GM12878 (cell line): ENCODE results near the gene HEG1. TPM values are rescaled to one million over a fixed set of nuclear protein-coding genes. Genes with fewer than 3 reads are reported as not detected.

Source experiments
- ATAC-seq: fragments of 200-7000 bp; cut with Tn5 transposase; 3 replicates; pipeline ENCODE4 v1.9.1; 2020; ENCODE audit warnings: mild to moderate bottlenecking, moderate library complexity
- BruUV-seq: library from RNA; stranded (reverse); fragments of 400-500 nt; replicated peaks from 2 replicates; lab custom pipeline; 2021; lab: Mats Ljungman, UMichigan
- CTCF ChIA-PET: fragments of 300-600 bp; sonication (Branson Sonifier 250); formaldehyde crosslinking; extraction: SDS; loops from one replicate; lab custom pipeline; 2021; ENCODE audit warnings: inconsistent platforms; lab: Yijun Ruan, JAX
- POLR2A ChIA-PET: fragments of 350-600 bp; formaldehyde crosslinking; extraction: SDS; loops from one replicate; lab custom pipeline; 2021; ENCODE audit warnings: inconsistent platforms; lab: Charles Lee
- RAD21 ChIA-PET: fragments of 300-600 bp; sonication (Branson Sonifier 250); formaldehyde crosslinking; loops from one replicate; lab custom pipeline; 2023; ENCODE audit warnings: antibody characterized with exemption; ENCODE audit not compliant: unreplicated experiment; lab: Charles Lee
- SMC1A ChIA-PET: fragments of 300-600 bp; sonication (Branson Sonifier 250); formaldehyde crosslinking; loops from one replicate; lab custom pipeline; 2023; ENCODE audit not compliant: unreplicated experiment, uncharacterized antibody; lab: Charles Lee
- DNase-seq: peaks from one replicate; pipeline ENCODE4 v3.0.0-alpha.2; 2011; ENCODE audit warnings: low read depth, low spot score
- FAIRE-seq: peaks from 3 replicates; lab custom pipeline; 2011; peaks lifted over from hg19 to GRCh38; lab: Jason Lieb, UNC
- H2AFZ ChIP-seq: 2 replicates; pipeline ENCODE4 v1.6.0; 2011; ENCODE audit warnings: low read depth, low read length, control low read depth; ENCODE audit not compliant: control insufficient read depth
- H3K27ac ChIP-seq: 2 replicates; pipeline ENCODE4 v1.5.1; 2011; ENCODE audit warnings: control low read depth; ENCODE audit not compliant: control insufficient read depth, insufficient read depth
- H3K27me3 ChIP-seq, 2 experiments: replicated peaks in 1 of 2; 2 replicates each; pipeline versions ENCODE4 v1.6.0 to v1.6.1; 2011; ENCODE audit warnings: low read length in 1 of 2; ENCODE audit not compliant: control insufficient read depth in 2 of 2, insufficient read depth in 2 of 2
- H3K36me3 ChIP-seq, 2 experiments: 2 replicates each; pipeline ENCODE4 v1.5.1; 2011; ENCODE audit warnings: low read length in 1 of 2; ENCODE audit not compliant: control insufficient read depth in 2 of 2, insufficient read depth in 2 of 2
- H3K4me1 ChIP-seq: 2 replicates; pipeline ENCODE4 v1.6.1; 2011; ENCODE audit warnings: mild to moderate bottlenecking, low read length, moderate library complexity, mixed read lengths; ENCODE audit not compliant: control insufficient read depth, insufficient read depth
- H3K4me2 ChIP-seq: 2 replicates; pipeline ENCODE4 v1.6.0; 2011; ENCODE audit warnings: control low read depth; ENCODE audit not compliant: control insufficient read depth, insufficient read depth
- H3K4me3 ChIP-seq: fragments of 200-600 bp; sonication (generic); 2 replicates; pipeline ENCODE4 v1.5.1; 2016
- H3K79me2 ChIP-seq: 2 replicates; pipeline ENCODE4 v1.6.0; 2011; ENCODE audit warnings: low read length; ENCODE audit not compliant: control insufficient read depth, insufficient read depth
- H3K9ac ChIP-seq: 2 replicates; pipeline ENCODE4 v1.8.0; 2011; ENCODE audit warnings: low read length, control low read depth, mixed read lengths; ENCODE audit not compliant: control insufficient read depth, insufficient read depth
- H3K9me3 ChIP-seq: replicated peaks from 3 replicates; pipeline ENCODE4 v1.5.1; 2011; ENCODE audit warnings: mild to moderate bottlenecking, low read length; ENCODE audit not compliant: control insufficient read depth, insufficient read depth
- H4K20me1 ChIP-seq: 2 replicates; pipeline ENCODE4 v1.6.0; 2011; ENCODE audit not compliant: control insufficient read depth, insufficient read depth
- ATF3 ChIP-seq: IDR thresholded peaks from 2 replicates; pipeline ENCODE4 v1.6.1; 2011; ENCODE audit warnings: low read depth, mild to moderate bottlenecking, low read length, moderate library complexity, borderline replicate concordance; ENCODE audit errors: extremely low read depth
- CHD2 ChIP-seq: IDR thresholded peaks from 2 replicates; pipeline ENCODE4 v1.6.1; 2011; ENCODE audit warnings: low read depth, low read length, improper control_type of control experiment, borderline replicate concordance
- ELK1 ChIP-seq: IDR thresholded peaks from 2 replicates; pipeline ENCODE4 v1.6.1; 2012; ENCODE audit warnings: low read depth, low read length, improper control_type of control experiment
- FOXM1 ChIP-seq: IDR thresholded peaks from 2 replicates; pipeline ENCODE4 v1.6.1; 2012; ENCODE audit warnings: low read depth, mild to moderate bottlenecking, inconsistent platforms, low read length, moderate library complexity
- KDM1A ChIP-seq: fragments of 200-600 bp; sonication (generic); IDR thresholded peaks from 2 replicates; pipeline ENCODE4 v1.6.1; 2016; ENCODE audit warnings: borderline replicate concordance
- PBX3 ChIP-seq: IDR thresholded peaks from 2 replicates; pipeline ENCODE4 v1.6.1; 2011; ENCODE audit warnings: mild to moderate bottlenecking, low read depth, low read length, moderate library complexity; ENCODE audit not compliant: insufficient replicate concordance
- RELA ChIP-seq: fragments of 450-650 bp; IDR thresholded peaks from 2 replicates; pipeline ENCODE4 v1.8.0; 2014; ENCODE audit warnings: borderline replicate concordance; ENCODE audit not compliant: partially characterized antibody
- RUNX3 ChIP-seq: IDR thresholded peaks from 2 replicates; pipeline ENCODE4 v1.6.1; 2012; ENCODE audit warnings: low read length, inconsistent platforms
- SMC3 ChIP-seq: IDR thresholded peaks from 2 replicates; pipeline ENCODE4 v1.6.1; 2011; ENCODE audit warnings: low read length, improper control_type of control experiment, borderline replicate concordance
- SREBF2 ChIP-seq: IDR thresholded peaks from 2 replicates; pipeline ENCODE4 v1.6.1; 2012; ENCODE audit warnings: mild to moderate bottlenecking, low read length
- SUZ12 ChIP-seq: fragments of 200-600 bp; sonication (generic); IDR thresholded peaks from one replicate; pipeline ENCODE4 v1.6.1; 2018; ENCODE audit warnings: antibody characterized with exemption, mild to moderate bottlenecking; ENCODE audit not compliant: unreplicated experiment
- TCF12 ChIP-seq: IDR thresholded peaks from 2 replicates; pipeline ENCODE4 v1.6.1; 2011; ENCODE audit warnings: low read depth, mild to moderate bottlenecking, low read length
- YY1 ChIP-seq: IDR thresholded peaks from 2 replicates; pipeline ENCODE4 v1.6.1; 2011; ENCODE audit warnings: low read depth, mild to moderate bottlenecking, low read length
- ZSCAN29 ChIP-seq: fragments of 450-650 bp; IDR thresholded peaks from 2 replicates; pipeline ENCODE4 v1.6.1; 2017; ENCODE audit warnings: mild to moderate bottlenecking, moderate library complexity
- WGBS: methylation state at CpG from one replicate; pipeline ENCODE4 v1.1.6; 2016; ENCODE audit warnings: low lambda C conversion rate; ENCODE audit not compliant: insufficient replicate concordance, insufficient coverage; ENCODE audit errors: missing lambda C conversion rate; 5-methylcytosine and 5-hydroxymethylcytosine counted together
- in situ Hi-C: fragments of 300-500 bp; cut with MboI; formaldehyde crosslinking; loops from 9 replicates; pipeline ENCODE4 v1.14.3; 2018; ENCODE audit warnings: mixed read lengths
- intact Hi-C: fragments of 100-400 bp; cut with micrococcal nuclease; formaldehyde crosslinking; loops from one replicate; pipeline ENCODE4 v1.14.2; 2022; ENCODE audit not compliant: unreplicated experiment
- polyA plus RNA-seq, 11 experiments: library from polyadenylated mRNA; depleted of rRNA in 4 of 11; unstranded in 6 of 11; stranded (reverse) in 5 of 11; fragments of >200 nt; fragmentation: Nextera tagmentation in 4 of 11; fragmentation: Illumina TruSeq in 1 of 11; extraction: Ambion mirVana in 4 of 11; extraction: Trizol in 1 of 11; gene quantifications; 1 replicate in 1 of 11; 2 replicates in 10 of 11; pipeline versions ENCODE4 v1.2.1 to v1.2.3, GENCODE V29; 2011 to 2016; ENCODE audit warnings: inconsistent platforms in 2 of 11, missing spikeins in 2 of 11, low read depth in 1 of 11
- total RNA-seq, 4 experiments: library from RNA; depleted of rRNA in 3 of 4; stranded (reverse); fragments of >200 nt in 3 of 4; fragmentation: Illumina TruSeq in 1 of 4; extraction: Trizol in 1 of 4; gene quantifications; 2 replicates each; pipeline versions ENCODE4 v1.2.1 to v1.2.3, GENCODE V29; 2013 to 2021

HEG1 gene
- total and polyA plus RNA-seq, 10 of the 15 experiments (the other 5 are each of a cell fraction or from before 2014, with no cell fraction given): 2.2 to 32.1 (median 7.6) TPM

- no TSS peak for BruUV-seq
- no peaks in the 10 kb centered on the region for H3K79me2 ChIP-seq
- CTCF ChIA-PET: interaction anchor here (1.0 kb wide), 1 partner anchor 29 kb away, joined by 3 read pairs; the partner anchor contains the start of gene MUC13
- no peak overlapping the region for H3K4me2 ChIP-seq
- RAD21 ChIA-PET: interaction anchor here (1.2 kb wide), 1 partner anchor 31 kb away, joined by 4 read pairs; no protein-coding TSS in a partner anchor
- no peaks in the 10 kb centered on the region for H4K20me1 ChIP-seq
- H3K4me1 ChIP-seq: no peaks in the 10 kb centered on the region
- H3K36me3 ChIP-seq: peaks cover 0 to 7% of the 10 kb centered on the region in 2 experiments; a peak in 2 of 4 replicates
- DNase-seq (no peak), ATAC-seq (no peak), FAIRE-seq (no peak)
- intact Hi-C loops: no loop called here
- no peaks in the 10 kb centered on the region for H3K27me3 ChIP-seq
- TF ChIP-seq ELK1 (no peak), CHD2 (no peak), RUNX3 (no peak), ATF3 (no peak), SREBF2 (no peak), FOXM1 (no peak), PBX3 (no peak), YY1 (no peak), KDM1A (no peak), RELA (no peak), TCF12 (no peak), SMC3 (no peak), ZSCAN29 (no peak), SUZ12 (no peak)
- H3K27ac ChIP-seq: no peak overlapping the region
- 48% methylated on average over 3 of the region's 3 CpGs for WGBS
- H3K9me3 ChIP-seq: no peaks in the 10 kb centered on the region
- no peak overlapping the region for H3K9ac ChIP-seq
- in situ Hi-C loops: no loop called here
- POLR2A ChIA-PET: no interaction called here
- SMC1A ChIA-PET: interaction anchor here (0.9 to 2.9 kb wide), 5 partner anchors 12 to 470 kb away, joined by 3 to 18 read pairs (median 8); partner anchors contain the start of gene MUC13
- H3K4me3 ChIP-seq: no peak overlapping the region
- H2AFZ ChIP-seq: no peak overlapping the region
Measured at GRCh38 chr3:124963755-124964154, 92.0 kb downstream of the HEG1 start.
